Neural progenitor cell (in vitro differentiated cells): ENCODE results near the gene CCDC91.

Experiments used
- CTCF ChIP-seq: fragments of 200-600 bp; sonication (generic); IDR thresholded peaks from 2 replicates; pipeline ENCODE4 v1.5.1; 2017; ENCODE audit warnings: antibody characterized with exemption, mild to moderate bottlenecking
- EZH2 ChIP-seq: fragments of 200-600 bp; sonication (generic); IDR thresholded peaks from 2 replicates; pipeline ENCODE4 v1.6.1; 2017; ENCODE audit warnings: antibody characterized with exemption, mild to moderate bottlenecking, moderate library complexity
- EZH2phosphoT487 ChIP-seq: fragments of 200-600 bp; sonication (generic); IDR thresholded peaks from 2 replicates; pipeline ENCODE4 v1.6.1; 2017; ENCODE audit warnings: antibody characterized with exemption

GRCh38 chr12:28578833-28579252 is 388.6 kb downstream of the CCDC91 start:
- no peak for TF ChIP-seq CTCF
- no peak for TF ChIP-seq EZH2
- no peak for TF ChIP-seq EZH2phosphoT487
